ENCODE data around the gene CSTF1.
"Not testable (repeated sequence)": the region's sequence is repeated elsewhere in the genome, so short reads cannot be mapped to it uniquely, and the experiment has no call there.

Gene CSTF1

DNA sequence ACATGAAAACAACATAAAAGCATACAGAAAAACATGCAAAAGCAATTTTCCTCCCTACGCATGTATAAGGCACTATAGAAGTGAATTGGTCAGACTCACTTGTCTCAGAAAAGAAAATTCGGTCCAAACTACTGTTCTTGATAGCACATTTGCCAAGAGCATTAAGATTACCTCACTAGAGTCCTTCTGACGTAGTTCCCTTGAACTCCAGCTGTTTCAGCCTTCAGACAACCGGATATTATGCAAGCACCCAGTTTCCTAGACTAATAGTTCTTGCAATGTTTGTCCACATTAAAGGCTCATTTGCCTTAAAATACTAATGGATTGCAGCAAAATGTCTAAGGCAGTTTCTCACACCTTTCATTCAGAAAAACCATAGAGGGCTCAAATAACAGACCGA is 17.1 kb downstream of the CSTF1 start:
- no peak overlapping the region for H3K27ac ChIP-seq
- H3K4me1 ChIP-seq, result no peaks in the 10 kb centered on the region
- H3K36me3 ChIP-seq, result peaks cover 34 to 56% (median 37%) of the 10 kb centered on the region in 3 donors
- DNase-seq, result no peak
- intact Hi-C loops (cut with DNase I; ENCODE audit: low total_unique reads), result no loop called here
- no peaks in the 10 kb centered on the region for H3K9me3 ChIP-seq
- no peak overlapping the region for H3K4me3 ChIP-seq
- H3K27me3 ChIP-seq, result no peaks in the 10 kb centered on the region
- TF ChIP-seq, protein P1, sequence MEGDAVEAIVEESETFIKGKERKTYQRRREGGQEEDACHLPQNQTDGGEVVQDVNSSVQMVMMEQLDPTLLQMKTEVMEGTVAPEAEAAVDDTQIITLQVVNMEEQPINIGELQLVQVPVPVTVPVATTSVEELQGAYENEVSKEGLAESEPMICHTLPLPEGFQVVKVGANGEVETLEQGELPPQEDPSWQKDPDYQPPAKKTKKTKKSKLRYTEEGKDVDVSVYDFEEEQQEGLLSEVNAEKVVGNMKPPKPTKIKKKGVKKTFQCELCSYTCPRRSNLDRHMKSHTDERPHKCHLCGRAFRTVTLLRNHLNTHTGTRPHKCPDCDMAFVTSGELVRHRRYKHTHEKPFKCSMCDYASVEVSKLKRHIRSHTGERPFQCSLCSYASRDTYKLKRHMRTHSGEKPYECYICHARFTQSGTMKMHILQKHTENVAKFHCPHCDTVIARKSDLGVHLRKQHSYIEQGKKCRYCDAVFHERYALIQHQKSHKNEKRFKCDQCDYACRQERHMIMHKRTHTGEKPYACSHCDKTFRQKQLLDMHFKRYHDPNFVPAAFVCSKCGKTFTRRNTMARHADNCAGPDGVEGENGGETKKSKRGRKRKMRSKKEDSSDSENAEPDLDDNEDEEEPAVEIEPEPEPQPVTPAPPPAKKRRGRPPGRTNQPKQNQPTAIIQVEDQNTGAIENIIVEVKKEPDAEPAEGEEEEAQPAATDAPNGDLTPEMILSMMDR (IDR thresholded peaks at IDR 0.05), result no peak

DNA sequence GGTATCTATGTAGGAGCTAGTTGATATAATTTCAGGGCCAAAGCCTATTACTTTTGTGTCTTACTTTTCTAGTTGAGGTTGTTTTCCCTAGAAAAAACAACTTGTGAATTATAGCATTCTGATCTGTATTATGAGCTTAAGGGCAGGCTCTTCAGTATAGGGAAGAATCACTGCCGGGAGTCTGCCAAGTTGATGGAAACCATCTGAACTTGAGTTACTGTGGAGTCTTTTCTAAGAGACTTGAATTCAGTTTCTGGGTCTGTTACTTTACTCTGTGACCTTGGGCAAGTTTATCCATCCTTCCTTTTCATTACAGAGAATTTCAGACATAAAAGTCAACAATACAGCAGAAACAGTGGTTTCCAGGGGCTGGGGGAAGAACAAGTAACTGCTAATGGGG is 17.5 kb downstream of the CSTF1 start:
- no peak for DNase-seq
- TF ChIP-seq, protein P1 (IDR thresholded peaks at IDR 0.05), result no peak
- Histone ChIP-seq H3K27me3 (no peaks in the 10 kb centered on the region), H3K4me3 (no peak overlapping the region), H3K27ac (no peak overlapping the region), H3K36me3 (peaks cover 29 to 52% (median 33%) of the 10 kb centered on the region in 3 donors), H3K4me1 (no peaks in the 10 kb centered on the region), H3K9me3 (no peaks in the 10 kb centered on the region)
- intact Hi-C loops (cut with DNase I; ENCODE audit: low total_unique reads), result no loop called here

DNA sequence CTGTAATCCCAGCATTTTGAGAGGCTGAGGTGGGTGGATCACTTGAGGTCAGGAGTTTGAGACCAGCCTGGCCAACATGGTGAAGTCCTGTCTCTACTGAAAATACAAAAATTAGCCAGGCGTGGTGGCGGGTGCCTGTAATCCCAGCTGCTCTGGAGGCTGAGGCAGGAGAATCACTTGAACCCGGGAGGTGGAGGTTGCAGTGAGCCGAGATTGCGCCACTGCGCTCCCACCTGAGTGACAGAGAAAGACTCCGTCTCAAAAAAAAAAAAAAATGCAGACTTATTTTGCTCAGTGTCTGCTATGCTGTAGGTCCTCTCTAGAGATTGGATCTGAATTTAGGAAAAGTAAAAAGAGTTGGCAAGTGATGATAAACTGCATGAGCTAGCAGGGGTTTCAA is 18.8 kb downstream of the CSTF1 start:
- H3K4me3 ChIP-seq; H3K27ac ChIP-seq; H3K9me3 ChIP-seq; DNase-seq; intact Hi-C loops (cut with DNase I; ENCODE audit: low total_unique reads); H3K4me1 ChIP-seq; H3K27me3 ChIP-seq: not testable (repeated sequence)
- H3K36me3 ChIP-seq, result peaks cover 17 to 38% (median 23%) of the 10 kb centered on the region in 3 donors

DNA sequence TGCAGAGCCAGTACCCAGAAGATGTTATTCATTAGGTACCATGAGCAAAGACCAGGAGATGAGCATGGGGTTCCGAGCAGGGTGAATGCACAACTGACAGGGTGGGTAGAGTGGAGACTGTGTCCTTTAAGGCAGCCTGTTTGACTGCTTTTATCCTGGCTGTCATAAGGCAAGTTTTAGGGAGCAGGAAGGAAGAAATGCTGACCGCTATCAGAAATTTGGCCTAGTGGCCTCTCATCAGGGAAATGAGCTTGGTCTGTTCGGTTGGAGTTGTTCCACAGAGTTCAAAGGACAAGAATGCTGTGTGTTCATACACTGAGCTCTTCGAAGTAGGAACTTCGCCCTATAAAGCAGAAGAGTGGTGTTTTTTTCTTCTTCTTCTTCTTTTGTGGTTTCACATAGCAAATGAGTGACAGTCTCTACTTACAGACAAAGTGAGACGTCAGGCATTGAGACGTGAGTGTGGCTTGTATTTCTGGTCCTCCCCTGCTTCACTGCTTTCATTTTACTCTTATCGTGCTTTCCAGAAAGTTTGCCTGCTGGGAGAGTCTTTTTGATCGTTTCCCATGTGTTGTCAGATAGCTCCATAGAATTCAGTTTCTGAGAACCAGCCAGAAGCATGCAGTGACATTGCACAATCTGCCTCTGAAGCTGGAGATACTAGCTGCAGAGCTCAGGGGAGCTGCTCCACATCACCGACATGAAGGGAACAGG is 19.5 kb downstream of the CSTF1 start, which contains the start of gene CASS4:
Gene CASS4 (plus strand): TSS at position 502 of the 714 bp plus-strand sequence. CDS start 199 bp downstream, at position 701.
- H3K9me3 ChIP-seq, result no peaks in the 10 kb centered on the region
- intact Hi-C loops (cut with DNase I; ENCODE audit: low total_unique reads), result no loop called here
- no peak for DNase-seq
- peak within 1 kb of the TSS; percentile 16 to 31 for H3K4me3 ChIP-seq
- no peaks in the 10 kb centered on the region for H3K27me3 ChIP-seq
- peaks cover 12 to 35% (median 17%) of the 10 kb centered on the region in 3 donors for H3K36me3 ChIP-seq
- H3K27ac ChIP-seq, result no peak within 1 kb of the TSS
- TF ChIP-seq, protein P1 (IDR thresholded peaks at IDR 0.05), result no peak
- no peaks in the 10 kb centered on the region for H3K4me1 ChIP-seq

DNA sequence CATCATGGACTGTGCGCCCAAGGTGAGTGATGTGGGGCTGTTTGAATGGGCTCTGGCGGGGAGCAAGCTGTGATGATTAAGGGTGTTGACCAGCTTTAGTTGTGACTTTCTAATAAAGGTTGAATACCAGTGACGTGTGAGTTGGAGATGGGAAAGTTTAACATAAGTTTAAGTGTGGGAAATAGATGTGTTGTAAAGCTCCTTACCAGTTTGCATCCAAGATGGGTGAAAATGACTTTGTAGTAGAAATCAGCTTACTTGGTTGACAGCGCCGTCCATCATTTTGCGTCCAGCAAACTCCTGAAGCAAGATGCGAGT is 20.0 kb downstream of the CSTF1 start:
- no peak for DNase-seq
- H3K27me3 ChIP-seq, result no peaks in the 10 kb centered on the region
- H3K36me3 ChIP-seq, result peaks cover 7 to 35% (median 12%) of the 10 kb centered on the region in 3 donors
- H3K4me3 ChIP-seq, result peak overlapping the region; percentile 16 to 31
- no peaks in the 10 kb centered on the region for H3K4me1 ChIP-seq
- H3K9me3 ChIP-seq, result no peaks in the 10 kb centered on the region
- intact Hi-C loops (cut with DNase I; ENCODE audit: low total_unique reads), result no loop called here
- TF ChIP-seq, protein P1 (IDR thresholded peaks at IDR 0.05), result no peak
- no peak overlapping the region for H3K27ac ChIP-seq

DNA sequence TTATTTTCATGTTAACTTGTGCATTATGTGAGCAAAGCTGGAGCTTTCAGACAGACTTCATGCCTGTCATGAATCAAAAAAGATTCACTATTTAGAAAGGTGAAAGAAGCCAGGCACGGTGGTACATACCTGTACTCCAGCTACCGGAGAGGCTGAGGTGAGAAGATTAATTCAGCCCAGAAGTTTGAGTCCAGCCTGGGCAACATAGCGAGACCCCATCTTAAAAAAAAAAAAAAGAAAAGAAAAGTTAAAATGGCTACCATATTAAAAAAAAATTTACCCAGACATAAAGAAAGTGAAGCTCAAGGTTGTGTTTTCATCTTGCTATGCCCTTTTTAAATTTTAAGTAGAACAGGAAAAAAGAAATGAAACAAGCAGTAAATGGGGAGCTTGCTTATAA is 20.5 kb downstream of the CSTF1 start:
- Histone ChIP-seq H3K9me3 (no peaks in the 10 kb centered on the region), H3K4me1 (no peaks in the 10 kb centered on the region), H3K27me3 (no peaks in the 10 kb centered on the region), H3K36me3 (peaks cover 2 to 35% (median 7%) of the 10 kb centered on the region in 3 donors), H3K27ac (no peak overlapping the region), H3K4me3 (peak overlapping the region; percentile 12 to 31)
- intact Hi-C loops (cut with DNase I; ENCODE audit: low total_unique reads), result no loop called here
- DNase-seq, result no peak
- TF ChIP-seq, protein P1 (IDR thresholded peaks at IDR 0.05), result no peak
